Lower lobe of right lung (tissue), 2 donors: ENCODE measurements around the gene ZNF274. TPM values are rescaled to one million over a fixed set of nuclear protein-coding genes. Genes with fewer than 3 reads are reported as not detected.

Experiments used
- ATAC-seq, 2 donors: fragments of 200-7000 bp; cut with Tn5 transposase; one replicate each; pipeline ENCODE4 v1.9.1; 2020 to 2022; ENCODE audit warnings: mild to moderate bottlenecking in 2 of 2, moderate library complexity in 2 of 2
- DNase-seq: peaks from one replicate; pipeline ENCODE4 v3.0.0-alpha.2; 2020
- H3K27ac ChIP-seq: fragments of 200-600 bp; one replicate; pipeline ENCODE4 v1.8.0; 2022
- H3K27me3 ChIP-seq: fragments of 200-600 bp; one replicate; pipeline ENCODE4 v1.8.0; 2022; ENCODE audit warnings: low read depth
- H3K36me3 ChIP-seq: fragments of 200-600 bp; one replicate; pipeline ENCODE4 v1.8.0; 2022; ENCODE audit warnings: mild to moderate bottlenecking
- H3K4me1 ChIP-seq: fragments of 200-600 bp; one replicate; pipeline ENCODE4 v1.8.0; 2022
- H3K4me3 ChIP-seq: fragments of 200-600 bp; one replicate; pipeline ENCODE4 v1.8.0; 2022; ENCODE audit warnings: mild to moderate bottlenecking
- H3K9me3 ChIP-seq: fragments of 200-600 bp; one replicate; pipeline ENCODE4 v1.8.0; 2022
- intact Hi-C: fragments of 100-400 bp; cut with DNase I; formaldehyde crosslinking; loops from one replicate; pipeline ENCODE4 v1.11.0; 2022
- total RNA-seq: library from RNA; stranded (reverse); fragmentation: NEBNext Ultra II Directional; extraction: Animal tissue kit (Norgen Biotek cat#: 25700); gene quantifications from one replicate; pipeline ENCODE4 v1.2.1, GENCODE V29; 2021
- TF ChIP-seq, protein P1 (sequence below): fragments of 200-600 bp; IDR thresholded peaks from one replicate; pipeline ENCODE4 v1.8.0; 2022; ENCODE audit warnings: antibody characterized with exemption, mild to moderate bottlenecking
- donor health status: DM: no; HTN: yes; CAD: no; lungs with severe emphysema.

The ZNF274 gene
- total RNA-seq, 1 donor from 2014 or later, result 27.6 TPM

DNA sequence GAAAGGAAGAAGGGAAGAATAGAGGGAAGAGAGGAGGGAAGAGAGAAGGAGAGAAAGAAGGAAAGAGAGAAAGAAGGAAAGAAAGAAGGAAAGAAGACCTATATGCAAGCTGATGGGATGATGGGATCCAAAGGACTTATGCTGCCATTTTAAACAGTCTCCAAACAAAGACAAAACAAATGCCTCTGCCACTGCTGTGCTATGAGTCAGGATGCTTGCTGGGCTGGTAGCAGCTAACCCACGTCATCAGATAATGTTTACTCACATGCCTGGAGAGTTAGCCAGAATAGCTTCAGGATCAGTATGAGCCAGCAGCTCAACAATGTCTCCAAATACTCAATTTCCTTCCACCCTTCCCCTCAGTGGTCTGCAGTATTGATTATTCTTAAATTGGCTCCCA is 12.0 kb upstream of the ZNF274 start:
- Histone ChIP-seq H3K4me1 (no peaks in the 10 kb centered on the region), H3K27me3 (no peaks in the 10 kb centered on the region), H3K9me3 (peaks cover 97% of the 10 kb centered on the region), H3K4me3 (no peak overlapping the region), H3K27ac (no peak overlapping the region), H3K36me3 (no peaks in the 10 kb centered on the region)
- ATAC-seq (no peak), DNase-seq (no peak)
- intact Hi-C loops, result no loop called here
- TF ChIP-seq, protein P1, sequence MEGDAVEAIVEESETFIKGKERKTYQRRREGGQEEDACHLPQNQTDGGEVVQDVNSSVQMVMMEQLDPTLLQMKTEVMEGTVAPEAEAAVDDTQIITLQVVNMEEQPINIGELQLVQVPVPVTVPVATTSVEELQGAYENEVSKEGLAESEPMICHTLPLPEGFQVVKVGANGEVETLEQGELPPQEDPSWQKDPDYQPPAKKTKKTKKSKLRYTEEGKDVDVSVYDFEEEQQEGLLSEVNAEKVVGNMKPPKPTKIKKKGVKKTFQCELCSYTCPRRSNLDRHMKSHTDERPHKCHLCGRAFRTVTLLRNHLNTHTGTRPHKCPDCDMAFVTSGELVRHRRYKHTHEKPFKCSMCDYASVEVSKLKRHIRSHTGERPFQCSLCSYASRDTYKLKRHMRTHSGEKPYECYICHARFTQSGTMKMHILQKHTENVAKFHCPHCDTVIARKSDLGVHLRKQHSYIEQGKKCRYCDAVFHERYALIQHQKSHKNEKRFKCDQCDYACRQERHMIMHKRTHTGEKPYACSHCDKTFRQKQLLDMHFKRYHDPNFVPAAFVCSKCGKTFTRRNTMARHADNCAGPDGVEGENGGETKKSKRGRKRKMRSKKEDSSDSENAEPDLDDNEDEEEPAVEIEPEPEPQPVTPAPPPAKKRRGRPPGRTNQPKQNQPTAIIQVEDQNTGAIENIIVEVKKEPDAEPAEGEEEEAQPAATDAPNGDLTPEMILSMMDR, result no peak

DNA sequence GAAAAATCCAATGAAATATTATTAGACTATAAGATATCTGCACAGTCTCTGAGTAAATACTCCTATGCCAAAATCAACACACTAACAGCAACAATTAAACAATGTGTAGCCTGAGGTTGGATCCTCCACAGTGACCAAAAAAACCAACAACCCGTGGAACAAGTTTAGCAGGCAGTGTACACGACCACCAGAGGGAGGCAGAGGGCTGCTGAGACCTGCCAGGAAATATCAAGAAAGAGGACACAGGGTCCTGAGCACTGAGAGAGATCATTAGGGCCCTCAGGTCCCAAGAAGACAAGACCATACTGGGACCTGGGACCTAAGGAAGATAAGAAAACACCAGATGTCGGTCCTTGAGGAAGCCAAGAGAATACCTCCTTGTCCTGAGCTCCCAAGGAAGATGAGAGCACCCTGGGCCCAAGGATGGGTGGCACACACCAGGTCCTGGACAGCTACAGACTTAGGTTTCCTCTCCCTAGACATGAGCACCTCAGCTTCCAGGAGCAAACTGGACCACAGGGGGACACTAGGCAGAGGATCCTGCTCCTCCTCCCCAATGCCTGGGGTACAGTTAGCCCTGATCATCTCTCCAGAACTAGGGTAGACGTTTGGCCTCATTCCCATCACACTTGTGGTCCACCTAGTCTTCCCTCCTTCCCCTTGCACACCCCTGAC is 822 bp upstream of the ZNF274 start:
- Histone ChIP-seq H3K27ac (peak overlapping the region; percentile 99), H3K9me3 (peaks cover 92% of the 10 kb centered on the region), H3K4me3 (peak overlapping the region; percentile 90), H3K27me3 (no peaks in the 10 kb centered on the region), H3K36me3 (peaks cover 16% of the 10 kb centered on the region), H3K4me1 (no peaks in the 10 kb centered on the region)
- intact Hi-C loops, result no loop called here
- TF ChIP-seq, protein P1, result peak; percentile 49
- ATAC-seq, result no peak
- DNase-seq, result no peak

DNA sequence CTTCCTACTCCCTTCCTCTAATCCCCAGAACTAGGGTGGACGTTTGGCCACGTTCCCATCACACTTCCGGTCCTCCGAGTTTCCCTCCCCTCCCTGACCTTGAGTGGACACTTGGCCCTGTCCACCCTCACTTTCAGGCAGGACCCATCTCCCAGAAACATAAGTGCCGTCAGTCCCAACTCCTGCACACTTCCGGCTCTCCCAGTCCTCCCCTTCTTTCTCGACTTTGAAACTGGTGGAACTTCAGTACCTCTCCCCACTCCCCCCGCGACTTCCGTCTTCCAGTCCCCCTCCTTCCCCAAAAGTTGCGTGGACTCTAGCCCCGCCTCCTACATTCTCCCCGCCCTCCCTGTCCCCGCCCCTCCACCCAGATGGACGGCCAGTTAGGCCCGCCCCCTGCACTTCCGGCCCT is 278 bp upstream of the ZNF274 start:
- Histone ChIP-seq H3K4me1 (no peaks in the 10 kb centered on the region), H3K27ac (peak overlapping the region; percentile 99), H3K4me3 (peak overlapping the region; percentile 90), H3K36me3 (peaks cover 22% of the 10 kb centered on the region), H3K9me3 (peaks cover 93% of the 10 kb centered on the region), H3K27me3 (no peaks in the 10 kb centered on the region)
- TF ChIP-seq, protein P1, result no peak
- no peak for DNase-seq
- intact Hi-C loops, result no loop called here
- ATAC-seq, result no peak

DNA sequence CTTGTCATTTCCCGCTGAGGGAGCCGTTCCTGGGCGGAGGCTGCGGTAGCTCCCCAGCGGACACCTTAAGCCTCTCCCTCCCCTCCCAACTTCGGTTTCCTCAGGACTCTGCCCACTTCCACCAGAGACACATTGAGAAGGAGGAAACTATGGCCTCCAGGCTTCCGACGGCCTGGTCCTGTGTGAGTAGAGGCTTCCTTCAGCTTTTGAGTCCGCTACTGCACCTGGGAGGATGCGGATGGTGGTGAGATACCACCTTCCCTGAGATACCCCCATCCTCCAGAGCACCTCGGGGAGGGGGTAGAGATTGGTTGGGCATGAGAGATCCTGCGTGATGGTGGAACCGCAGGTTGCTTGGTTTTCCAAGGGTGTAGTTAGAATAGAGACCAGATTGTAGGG is 955 bp downstream of the ZNF274 start:
- ATAC-seq (no peak), DNase-seq (no peak)
- H3K4me1 ChIP-seq, result no peaks in the 10 kb centered on the region
- peaks cover 31% of the 10 kb centered on the region for H3K36me3 ChIP-seq
- H3K27ac ChIP-seq, result peak overlapping the region; percentile 99
- TF ChIP-seq, protein P1, result no peak
- intact Hi-C loops, result no loop called here
- peaks cover 93% of the 10 kb centered on the region for H3K9me3 ChIP-seq
- no peaks in the 10 kb centered on the region for H3K27me3 ChIP-seq
- H3K4me3 ChIP-seq, result peak overlapping the region; percentile 90

DNA sequence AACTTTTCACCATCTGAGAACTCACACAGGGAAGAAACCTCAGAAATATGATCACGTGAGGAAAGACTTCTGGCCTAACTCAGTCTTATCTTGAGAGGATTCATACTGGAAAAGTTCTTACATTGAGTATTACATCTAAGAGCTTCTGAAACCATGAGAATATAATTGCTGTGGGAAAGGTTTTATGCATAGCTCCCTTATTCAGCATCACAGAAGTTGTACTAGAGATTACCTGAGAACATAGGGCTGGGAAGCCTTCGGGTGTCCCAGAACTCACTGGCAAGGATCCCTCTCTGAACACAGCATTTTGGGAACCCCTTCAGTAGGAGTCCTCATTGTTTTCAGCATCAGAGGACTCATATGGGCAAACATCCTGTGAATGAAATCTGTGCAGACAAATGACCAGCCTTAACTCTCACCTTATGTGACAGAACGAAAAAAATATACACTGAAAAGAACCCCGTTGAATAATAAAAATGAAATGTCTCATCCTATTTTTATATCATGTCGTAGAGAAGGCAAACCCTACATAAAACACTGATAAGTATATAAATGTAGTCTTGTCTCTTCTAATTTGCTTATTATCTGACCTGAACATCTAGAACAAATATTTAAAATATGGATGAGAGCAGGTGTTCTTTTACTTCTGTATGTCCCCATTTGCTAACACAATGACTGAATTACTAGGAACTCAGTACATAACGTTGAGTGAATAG is 14.2 kb downstream of the ZNF274 start:
- peaks cover 45% of the 10 kb centered on the region for H3K36me3 ChIP-seq
- no peak overlapping the region for H3K4me3 ChIP-seq
- intact Hi-C loops, result no loop called here
- no peaks in the 10 kb centered on the region for H3K27me3 ChIP-seq
- H3K27ac ChIP-seq, result no peak overlapping the region
- DNase-seq, result no peak
- no peaks in the 10 kb centered on the region for H3K4me1 ChIP-seq
- TF ChIP-seq, protein P1, result no peak
- ATAC-seq, result no peak
- H3K9me3 ChIP-seq, result peaks cover 100% of the 10 kb centered on the region
